ENCODE results near the gene GADL1. TPM values are rescaled to one million over a fixed set of nuclear protein-coding genes. Genes with fewer than 3 reads are reported as not detected.

Gene GADL1
- total RNA-seq, 2 donors from 2014 or later, result not detected

- H3K4me3 ChIP-seq, result no peak overlapping the region
- ATAC-seq (no peak), DNase-seq (no peak)
- H3K9me3 ChIP-seq, result no peaks in the 10 kb centered on the region
- H3K27ac ChIP-seq, result no peak overlapping the region
- H3K4me1 ChIP-seq, result peaks cover 50% of the 10 kb centered on the region
- intact Hi-C loops (cut with DNase I), result no loop called here
- H3K36me3 ChIP-seq (replicated peaks in 1 of 2; ENCODE audit: insufficient read depth in 1 of 2, low read depth in 2 of 2), result peaks cover 0 to 1% of the 10 kb centered on the region in 2 donors
- 90 to 98% methylated on average over 2 of the region's 2 CpGs for WGBS, 2 donors
- no peaks in the 10 kb centered on the region for H3K27me3 ChIP-seq
- TF ChIP-seq POLR2A (IDR thresholded peaks at IDR 0.05), result no peak
- TF ChIP-seq, protein P1, sequence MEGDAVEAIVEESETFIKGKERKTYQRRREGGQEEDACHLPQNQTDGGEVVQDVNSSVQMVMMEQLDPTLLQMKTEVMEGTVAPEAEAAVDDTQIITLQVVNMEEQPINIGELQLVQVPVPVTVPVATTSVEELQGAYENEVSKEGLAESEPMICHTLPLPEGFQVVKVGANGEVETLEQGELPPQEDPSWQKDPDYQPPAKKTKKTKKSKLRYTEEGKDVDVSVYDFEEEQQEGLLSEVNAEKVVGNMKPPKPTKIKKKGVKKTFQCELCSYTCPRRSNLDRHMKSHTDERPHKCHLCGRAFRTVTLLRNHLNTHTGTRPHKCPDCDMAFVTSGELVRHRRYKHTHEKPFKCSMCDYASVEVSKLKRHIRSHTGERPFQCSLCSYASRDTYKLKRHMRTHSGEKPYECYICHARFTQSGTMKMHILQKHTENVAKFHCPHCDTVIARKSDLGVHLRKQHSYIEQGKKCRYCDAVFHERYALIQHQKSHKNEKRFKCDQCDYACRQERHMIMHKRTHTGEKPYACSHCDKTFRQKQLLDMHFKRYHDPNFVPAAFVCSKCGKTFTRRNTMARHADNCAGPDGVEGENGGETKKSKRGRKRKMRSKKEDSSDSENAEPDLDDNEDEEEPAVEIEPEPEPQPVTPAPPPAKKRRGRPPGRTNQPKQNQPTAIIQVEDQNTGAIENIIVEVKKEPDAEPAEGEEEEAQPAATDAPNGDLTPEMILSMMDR (IDR thresholded peaks at IDR 0.05), result no peak
These were observed 208.3 kb downstream of the GADL1 start for GRCh38 chr3:30686176-30686575.

DNA sequence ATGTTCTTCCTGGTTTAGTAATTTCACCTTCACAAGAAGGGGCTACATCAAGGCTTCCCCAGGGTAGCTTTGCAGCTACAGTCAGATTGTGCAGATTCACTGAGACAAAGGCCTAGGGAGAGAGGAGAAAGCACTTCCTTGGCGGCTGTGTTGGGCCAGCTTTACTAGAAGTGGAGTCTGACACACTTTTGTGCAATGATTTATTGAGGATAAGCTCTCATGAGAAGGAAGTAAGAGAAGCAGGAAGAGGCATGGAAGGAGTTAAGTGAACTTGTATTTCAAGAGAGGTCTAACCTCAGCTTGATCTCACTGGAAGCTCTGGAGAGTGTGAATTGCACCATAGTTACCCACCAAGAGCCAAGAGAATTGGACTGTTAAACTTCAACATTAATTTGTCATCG is 209.2 kb downstream of the GADL1 start:
- Histone ChIP-seq H3K9me3 (no peaks in the 10 kb centered on the region), H3K4me1 (peaks cover 48% of the 10 kb centered on the region), H3K4me3 (no peak overlapping the region), H3K36me3 (replicated peaks in 1 of 2; ENCODE audit: insufficient read depth in 1 of 2, low read depth in 2 of 2) (no peaks in the 10 kb centered on the region), H3K27ac (no peak overlapping the region), H3K27me3 (no peaks in the 10 kb centered on the region)
- ATAC-seq (no peak), DNase-seq (no peak)
- 83 to 89% methylated on average over 2 of the region's 2 CpGs for WGBS, 2 donors
- intact Hi-C loops (cut with DNase I), result no loop called here
- TF ChIP-seq POLR2A (IDR thresholded peaks at IDR 0.05), result no peak
- TF ChIP-seq, protein P1 (IDR thresholded peaks at IDR 0.05), result no peak

GRCh38 chr3:30684356-30684755 is 210.1 kb downstream of the GADL1 start:
- H3K27ac ChIP-seq, result no peak overlapping the region
- H3K4me1 ChIP-seq, result peaks cover 39% of the 10 kb centered on the region
- WGBS, 2 donors, result 84 to 89% methylated on average over 3 of the region's 3 CpGs
- H3K4me3 ChIP-seq, result no peak overlapping the region
- no peak for ATAC-seq
- peaks cover 0 to 4% of the 10 kb centered on the region in 2 donors for H3K36me3 ChIP-seq (replicated peaks in 1 of 2; ENCODE audit: insufficient read depth in 1 of 2, low read depth in 2 of 2)
- TF ChIP-seq POLR2A (IDR thresholded peaks at IDR 0.05), result no peak
- TF ChIP-seq, protein P1 (IDR thresholded peaks at IDR 0.05), result no peak
- no peak for DNase-seq
- H3K9me3 ChIP-seq, result no peaks in the 10 kb centered on the region
- no peaks in the 10 kb centered on the region for H3K27me3 ChIP-seq
- intact Hi-C loops (cut with DNase I), result no loop called here

GRCh38 chr3:30683769-30684168 is 210.7 kb downstream of the GADL1 start:
- H3K36me3 ChIP-seq (replicated peaks in 1 of 2; ENCODE audit: insufficient read depth in 1 of 2, low read depth in 2 of 2), result peaks cover 0 to 7% of the 10 kb centered on the region in 2 donors

More at GRCh38 chr3:30683769-30684168, 210.7 kb downstream of the GADL1 start:
- peaks cover 33% of the 10 kb centered on the region for H3K4me1 ChIP-seq
- no peak overlapping the region for H3K4me3 ChIP-seq
- no peaks in the 10 kb centered on the region for H3K27me3 ChIP-seq
- no peak overlapping the region for H3K27ac ChIP-seq
- WGBS, 2 donors, result 81 to 84% methylated on average over 3 of the region's 3 CpGs
- no peak for TF ChIP-seq POLR2A (IDR thresholded peaks at IDR 0.05)
- TF ChIP-seq, protein P1 (IDR thresholded peaks at IDR 0.05), result no peak
- intact Hi-C loops (cut with DNase I), result no loop called here
- no peaks in the 10 kb centered on the region for H3K9me3 ChIP-seq
- DNase-seq, result no peak
- ATAC-seq, result no peak
